Motor neuron (in vitro differentiated cells): ENCODE measurements around the gene TMEM59L. TPM values are rescaled to one million over a fixed set of nuclear protein-coding genes. Genes with fewer than 3 reads are reported as not detected.

Experiments
- ATAC-seq, 8 experiments: fragments of 200-7000 bp; cut with Tn5 transposase; replicated peaks in 6 of 8; 2 replicates each; pipeline ENCODE4 v1.8.0; 2021; ENCODE audit warnings: mild to moderate bottlenecking in 8 of 8, moderate library complexity in 8 of 8
- H3K27ac ChIP-seq, 2 donors: fragments of 250-450 bp; sonication (Bioruptor Pico); 2 replicates each; pipeline ENCODE4 v1.9.0; 2021; ENCODE audit warnings: antibody characterized with exemption in 2 of 2, mild to moderate bottlenecking in 2 of 2, moderate library complexity in 1 of 2
- H3K4me1 ChIP-seq, 2 donors: fragments of 250-450 bp; sonication (Bioruptor Pico); replicated peaks in 1 of 2; 2 replicates each; pipeline ENCODE4 v1.6.1; 2021; ENCODE audit warnings: antibody characterized with exemption in 2 of 2, mild to moderate bottlenecking in 2 of 2, moderate library complexity in 1 of 2
- H3K4me3 ChIP-seq, 5 donors: fragments of 250-450 bp; sonication (Bioruptor Pico); 2 replicates each; pipeline ENCODE4 v1.9.0; 2021; ENCODE audit warnings: antibody characterized with exemption in 5 of 5, mild to moderate bottlenecking in 5 of 5, moderate library complexity in 4 of 5
- WGBS, 10 experiments: fragments of 450-650 bp; shearing (Covaris generic); methylation state at CpG; one replicate each; pipeline ENCODE4 v1.0.0; 2022; 5-methylcytosine and 5-hydroxymethylcytosine counted together
- in situ Hi-C, 9 experiments: fragments of 400-800 bp; cut with MboI; loops; one replicate each; pipeline ENCODE4 v1.15.0; 2021; ENCODE audit warnings: low sequenced_read_pairs in 9 of 9, low pct_unique_long_range_greater_than_20kb in 2 of 9; ENCODE audit not compliant: unreplicated experiment in 9 of 9
- total RNA-seq, 8 experiments: library from RNA; unstranded; fragments of 300-600 nt; gene quantifications; 2 replicates each; pipeline versions ENCODE4 v1.2.3 to v1.2.4, GENCODE V29; 2022

TMEM59L gene
- total RNA-seq, 8 experiments from 2014 or later, result 0.41 to 67.6 (median 25.4) TPM

GRCh38 chr19:18662972-18663732, 50.5 kb downstream of the TMEM59L start:
- H3K4me1 ChIP-seq, result peaks cover 11 to 27% of the 10 kb centered on the region in 2 donors
- 66 to 96% methylated on average over 4 of the region's 15 CpGs; no CpG with 5 or more reads in 8 of the 10 experiments for WGBS, 10 experiments
- no peak for ATAC-seq
- H3K27ac ChIP-seq, result no peak overlapping the region
- H3K4me3 ChIP-seq, result no peak overlapping the region
- in situ Hi-C loops, result no loop called here

DNA sequence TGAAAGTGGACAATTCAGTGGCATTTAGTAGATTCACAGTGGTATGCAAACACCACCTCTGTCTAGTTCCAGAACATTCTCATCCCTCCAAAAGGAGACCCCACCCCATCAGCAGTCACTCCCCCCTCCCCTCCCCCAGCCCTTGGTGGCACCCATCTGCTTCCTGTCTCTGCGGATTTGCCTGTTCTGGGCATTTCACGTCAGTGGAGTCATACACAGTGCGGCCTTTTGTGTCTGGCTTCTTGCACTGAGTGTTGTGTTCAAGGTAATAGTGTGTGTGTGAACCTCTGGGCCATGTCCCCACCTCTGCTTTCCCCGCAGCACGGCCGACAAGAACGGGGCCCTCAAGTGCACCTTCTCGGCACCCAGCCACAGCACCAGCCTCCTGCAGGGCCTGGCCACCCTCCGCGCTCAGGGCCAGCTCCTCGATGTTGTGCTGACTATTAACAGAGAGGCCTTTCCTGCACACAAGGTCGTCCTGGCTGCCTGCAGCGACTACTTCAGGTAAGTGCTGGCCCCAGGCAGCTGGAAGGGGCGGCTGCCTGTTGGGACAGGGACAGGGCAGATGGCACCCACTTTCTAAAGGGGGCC, 51.4 kb downstream of the TMEM59L start:
- WGBS, 10 experiments, result 50 to 94% (median 87%) methylated on average over 2 to 10 of the region's 14 CpGs; no CpG with 5 or more reads in 6 of the 10 experiments
- no peak for ATAC-seq
- in situ Hi-C loops, result no loop called here
- H3K27ac ChIP-seq, result no peak overlapping the region
- peaks cover 5 to 18% of the 10 kb centered on the region in 2 donors for H3K4me1 ChIP-seq
- H3K4me3 ChIP-seq, result no peak overlapping the region

GRCh38 chr19:18665771-18666202, 53.1 kb downstream of the TMEM59L start:
- in situ Hi-C loops, result no loop called here
- WGBS, 10 experiments, result 87% methylated on average over 3 of the region's 22 CpGs; no CpG with 5 or more reads in 9 of the 10 experiments
- Histone ChIP-seq H3K27ac (no peak overlapping the region), H3K4me1 (peaks cover 2 to 15% of the 10 kb centered on the region in 2 donors), H3K4me3 (no peak overlapping the region)
- ATAC-seq, result no peak

DNA sequence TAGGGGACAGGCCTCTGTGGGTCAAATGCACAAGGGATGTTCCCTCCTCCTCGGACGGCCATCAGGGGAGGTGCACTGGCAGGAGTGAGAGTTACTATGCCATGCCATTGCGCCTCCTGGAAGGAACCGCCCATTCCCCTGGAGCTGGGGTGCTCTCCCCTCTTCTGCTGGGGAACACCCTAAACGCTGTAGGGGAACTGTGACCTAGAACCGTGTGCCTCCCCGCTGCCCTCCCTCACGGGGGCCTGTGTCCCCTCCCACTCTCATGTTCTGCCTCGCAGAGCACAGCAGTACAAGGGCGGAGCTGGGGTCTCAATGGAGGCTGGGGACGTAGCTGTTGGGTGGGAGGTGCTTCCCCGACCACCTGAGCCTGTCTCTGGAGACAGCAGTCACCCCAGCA, 53.6 kb downstream of the TMEM59L start:
- no peak for ATAC-seq
- 55 to 90% (median 80%) methylated on average over 1 to 4 of the region's 12 CpGs; no CpG with 5 or more reads in 6 of the 10 experiments for WGBS, 10 experiments
- in situ Hi-C loops, result no loop called here
- peaks cover 2 to 15% of the 10 kb centered on the region in 2 donors for H3K4me1 ChIP-seq
- no peak overlapping the region for H3K4me3 ChIP-seq
- no peak overlapping the region for H3K27ac ChIP-seq

DNA sequence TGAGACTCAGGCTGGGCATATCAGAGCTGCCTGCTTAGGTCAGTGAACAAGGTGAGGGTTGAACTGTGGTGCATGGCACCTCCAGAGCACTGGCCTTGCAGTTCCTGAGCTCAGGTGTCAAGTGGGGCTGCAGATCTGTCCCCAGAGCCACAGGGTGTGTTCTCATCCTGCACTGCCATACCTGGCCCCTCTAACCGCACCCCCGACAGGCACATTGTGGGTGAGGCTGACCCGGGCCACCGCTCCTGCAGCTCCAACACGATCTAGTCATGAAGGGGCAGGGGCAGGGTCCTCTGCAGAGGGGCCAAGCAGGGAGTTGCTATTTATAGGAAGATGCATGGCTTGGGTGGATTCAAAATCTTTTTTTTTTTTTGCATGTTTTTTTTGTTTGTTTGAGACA, 54.1 kb downstream of the TMEM59L start:
- Histone ChIP-seq H3K27ac (no peak overlapping the region), H3K4me1 (peaks cover 2 to 15% of the 10 kb centered on the region in 2 donors), H3K4me3 (no peak overlapping the region)
- 77 to 90% (median 82%) methylated on average over 4 to 5 of the region's 5 CpGs; no CpG with 5 or more reads in 7 of the 10 experiments for WGBS, 10 experiments
- no peak for ATAC-seq
- in situ Hi-C loops, result no loop called here

GRCh38 chr19:18667531-18668251, 55.0 kb downstream of the TMEM59L start:
- WGBS, 10 experiments, result 20 to 93% (median 88%) methylated on average over 1 to 12 of the region's 55 CpGs; no CpG with 5 or more reads in 6 of the 10 experiments
- Histone ChIP-seq H3K4me1 (peaks cover 2 to 13% of the 10 kb centered on the region in 2 donors), H3K4me3 (no peak overlapping the region), H3K27ac (no peak overlapping the region)
- in situ Hi-C loops, result no loop called here
- no peak for ATAC-seq

GRCh38 chr19:18668252-18668631, 55.6 kb downstream of the TMEM59L start:
- 87 to 98% (median 96%) methylated on average over 9 to 19 of the region's 38 CpGs; no CpG with 5 or more reads in 5 of the 10 experiments for WGBS, 10 experiments
- in situ Hi-C loops, result no loop called here
- Histone ChIP-seq H3K4me1 (peaks cover 0 to 10% of the 10 kb centered on the region in 2 donors), H3K27ac (no peak overlapping the region), H3K4me3 (no peak overlapping the region)
- no peak for ATAC-seq

DNA sequence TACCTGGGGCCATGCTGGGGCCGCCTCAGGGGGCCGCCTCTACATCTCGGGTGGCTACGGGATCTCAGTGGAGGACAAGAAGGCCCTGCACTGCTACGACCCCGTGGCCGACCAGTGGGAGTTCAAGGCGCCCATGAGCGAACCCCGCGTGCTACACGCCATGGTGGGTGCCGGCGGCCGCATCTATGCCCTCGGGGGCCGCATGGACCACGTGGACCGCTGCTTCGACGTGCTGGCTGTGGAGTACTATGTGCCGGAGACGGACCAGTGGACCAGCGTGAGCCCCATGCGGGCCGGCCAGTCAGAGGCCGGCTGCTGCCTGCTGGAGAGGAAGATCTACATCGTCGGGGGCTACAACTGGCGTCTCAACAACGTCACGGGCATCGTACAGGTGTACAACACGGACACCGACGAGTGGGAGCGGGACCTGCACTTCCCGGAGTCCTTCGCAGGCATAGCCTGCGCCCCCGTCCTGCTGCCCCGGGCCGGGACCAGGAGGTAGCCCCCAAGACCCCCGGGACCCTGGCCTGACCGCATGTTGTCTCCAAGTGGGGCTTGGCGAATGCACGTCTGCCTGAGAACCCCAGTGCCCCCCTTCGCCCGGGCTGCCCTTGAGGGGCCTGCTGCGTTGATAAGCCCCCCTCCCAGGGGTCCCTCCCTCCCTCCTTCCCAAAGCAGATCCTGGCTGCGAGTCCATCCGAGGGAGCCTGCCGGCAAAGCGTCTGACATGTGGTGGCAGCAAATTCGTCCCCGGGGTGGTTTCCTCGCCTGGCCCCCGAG, 56.3 kb downstream of the TMEM59L start:
- H3K4me1 ChIP-seq, result peaks cover 0 to 10% of the 10 kb centered on the region in 2 donors
- H3K27ac ChIP-seq, result no peak overlapping the region
- no peak overlapping the region for H3K4me3 ChIP-seq
- in situ Hi-C loops, result no loop called here
- 91 to 100% (median 95%) methylated on average over 3 to 12 of the region's 58 CpGs; no CpG with 5 or more reads in 7 of the 10 experiments for WGBS, 10 experiments
- no peak for ATAC-seq

GRCh38 chr19:18669524-18669817, 56.8 kb downstream of the TMEM59L start:
- WGBS, 10 experiments, result 68 to 97% (median 74%) methylated on average over 5 to 9 of the region's 12 CpGs; no CpG with 5 or more reads in 7 of the 10 experiments
- ATAC-seq, result peak in 1 of 8 experiments; percentile 15

DNA sequence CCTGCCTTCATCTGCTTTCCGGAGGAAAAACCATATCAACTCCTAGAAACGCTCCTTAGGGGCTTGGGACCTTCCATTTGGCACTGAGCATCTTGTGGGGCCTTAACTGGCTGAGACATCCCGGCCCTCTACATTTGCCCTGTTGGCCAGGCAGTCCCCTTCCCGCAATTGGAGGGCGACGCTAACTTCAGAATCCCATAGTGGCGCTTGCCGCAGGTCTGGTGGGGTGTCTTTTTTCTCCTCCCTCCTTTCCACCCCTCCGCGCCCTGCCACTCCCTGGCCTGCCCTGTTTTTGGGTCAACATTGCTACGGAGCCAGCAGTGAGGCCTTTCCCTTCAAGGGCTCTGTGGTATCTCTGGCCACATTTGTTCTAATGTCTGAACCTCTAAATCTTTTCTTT, 57.2 kb downstream of the TMEM59L start:
- no peak overlapping the region for H3K27ac ChIP-seq
- no peak for ATAC-seq
- peaks cover 0 to 10% of the 10 kb centered on the region in 2 donors for H3K4me1 ChIP-seq
- in situ Hi-C loops, result no loop called here
- H3K4me3 ChIP-seq, result no peak overlapping the region
- 80 to 100% (median 88%) methylated on average over 1 to 7 of the region's 11 CpGs; no CpG with 5 or more reads in 4 of the 10 experiments for WGBS, 10 experiments

More at GRCh38 chr19:18669524-18669817, 56.8 kb downstream of the TMEM59L start:
- peaks cover 0 to 10% of the 10 kb centered on the region in 2 donors for H3K4me1 ChIP-seq
- H3K27ac ChIP-seq, result no peak overlapping the region
- in situ Hi-C loops, result no loop called here
- H3K4me3 ChIP-seq, result no peak overlapping the region

DNA sequence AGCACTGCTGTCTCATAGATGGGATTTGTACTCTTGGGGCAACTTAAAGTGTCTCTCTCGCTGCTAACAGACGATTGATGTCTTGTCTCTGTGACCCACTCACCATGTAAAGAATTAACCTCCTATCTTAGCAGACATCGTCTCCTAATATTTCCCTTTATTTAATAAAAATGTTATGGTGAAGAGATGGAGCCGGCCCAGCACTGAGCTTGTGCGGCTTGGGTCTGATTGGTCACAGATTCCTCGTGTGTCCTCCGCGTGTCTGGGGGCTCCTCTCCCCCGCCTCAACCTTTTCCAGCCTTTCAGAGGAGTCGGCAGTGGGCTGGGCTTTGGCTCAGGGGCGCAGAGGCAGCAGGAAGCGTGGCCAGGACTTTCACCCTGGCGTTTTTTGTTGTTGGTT, 57.6 kb downstream of the TMEM59L start:
- Histone ChIP-seq H3K4me1 (peaks cover 0 to 10% of the 10 kb centered on the region in 2 donors), H3K27ac (no peak overlapping the region), H3K4me3 (no peak overlapping the region)
- WGBS, 10 experiments, result 60 to 100% (median 74%) methylated on average over 1 to 11 of the region's 13 CpGs; no CpG with 5 or more reads in 3 of the 10 experiments
- no peak for ATAC-seq
- in situ Hi-C loops, result no loop called here
